ENCODE measurements around the gene RPUSD4. TPM values are rescaled to one million over a fixed set of nuclear protein-coding genes. Genes with fewer than 3 reads are reported as not detected.

Gene RPUSD4
- total RNA-seq, 1 donor from 2014 or later = 40.8 TPM

DNA sequence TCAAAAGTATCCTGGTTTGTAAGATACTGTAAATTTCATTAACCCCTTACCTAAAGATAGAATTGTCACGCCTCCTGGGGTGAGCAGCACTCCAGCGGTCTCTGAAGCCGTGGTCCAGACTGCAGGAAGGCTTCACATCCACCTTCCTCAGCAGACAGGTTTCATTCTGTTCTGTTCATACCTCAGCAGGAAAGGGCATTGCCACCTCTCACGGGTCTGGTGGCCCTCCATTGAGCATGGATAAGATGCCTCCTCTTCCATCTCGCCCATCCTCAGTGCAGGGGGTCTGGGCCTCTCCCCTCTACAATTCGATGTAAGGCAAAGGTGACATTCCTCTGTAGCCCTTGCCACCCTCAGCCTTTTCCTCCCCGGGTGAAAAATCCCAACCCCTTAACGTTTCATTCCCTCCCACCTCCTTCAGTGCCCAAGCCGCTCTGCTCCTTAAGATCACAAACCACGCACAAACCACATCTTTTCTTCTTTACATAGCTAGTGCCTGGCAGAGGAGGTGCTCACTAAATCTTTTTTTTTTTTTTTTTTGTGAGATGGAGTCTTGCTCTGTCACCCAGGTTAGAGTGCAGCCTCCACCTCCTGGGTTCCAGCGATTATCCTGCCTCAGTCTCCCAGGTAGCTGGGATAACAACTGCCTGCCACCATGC lies 28.5 kb downstream of the RPUSD4 start:
- Mint-ChIP-seq H3K27ac (ENCODE audit: unreplicated experiment) (no peak overlapping the region), H3K9me3 (ENCODE audit: unreplicated experiment) (no peaks in the 10 kb centered on the region), H3K4me1 (ENCODE audit: unreplicated experiment) (no peaks in the 10 kb centered on the region), H3K27me3 (ENCODE audit: unreplicated experiment) (peaks cover 3% of the 10 kb centered on the region), H3K36me3 (ENCODE audit: low read depth, unreplicated experiment) (no peaks in the 10 kb centered on the region), H3K4me3 (ENCODE audit: unreplicated experiment) (no peak overlapping the region)
- no peak for DNase-seq (ENCODE audit: low spot score)
- TF ChIP-seq, protein P1, sequence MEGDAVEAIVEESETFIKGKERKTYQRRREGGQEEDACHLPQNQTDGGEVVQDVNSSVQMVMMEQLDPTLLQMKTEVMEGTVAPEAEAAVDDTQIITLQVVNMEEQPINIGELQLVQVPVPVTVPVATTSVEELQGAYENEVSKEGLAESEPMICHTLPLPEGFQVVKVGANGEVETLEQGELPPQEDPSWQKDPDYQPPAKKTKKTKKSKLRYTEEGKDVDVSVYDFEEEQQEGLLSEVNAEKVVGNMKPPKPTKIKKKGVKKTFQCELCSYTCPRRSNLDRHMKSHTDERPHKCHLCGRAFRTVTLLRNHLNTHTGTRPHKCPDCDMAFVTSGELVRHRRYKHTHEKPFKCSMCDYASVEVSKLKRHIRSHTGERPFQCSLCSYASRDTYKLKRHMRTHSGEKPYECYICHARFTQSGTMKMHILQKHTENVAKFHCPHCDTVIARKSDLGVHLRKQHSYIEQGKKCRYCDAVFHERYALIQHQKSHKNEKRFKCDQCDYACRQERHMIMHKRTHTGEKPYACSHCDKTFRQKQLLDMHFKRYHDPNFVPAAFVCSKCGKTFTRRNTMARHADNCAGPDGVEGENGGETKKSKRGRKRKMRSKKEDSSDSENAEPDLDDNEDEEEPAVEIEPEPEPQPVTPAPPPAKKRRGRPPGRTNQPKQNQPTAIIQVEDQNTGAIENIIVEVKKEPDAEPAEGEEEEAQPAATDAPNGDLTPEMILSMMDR (IDR thresholded peaks at IDR 0.05; ENCODE audit: unreplicated experiment) = no peak

DNA sequence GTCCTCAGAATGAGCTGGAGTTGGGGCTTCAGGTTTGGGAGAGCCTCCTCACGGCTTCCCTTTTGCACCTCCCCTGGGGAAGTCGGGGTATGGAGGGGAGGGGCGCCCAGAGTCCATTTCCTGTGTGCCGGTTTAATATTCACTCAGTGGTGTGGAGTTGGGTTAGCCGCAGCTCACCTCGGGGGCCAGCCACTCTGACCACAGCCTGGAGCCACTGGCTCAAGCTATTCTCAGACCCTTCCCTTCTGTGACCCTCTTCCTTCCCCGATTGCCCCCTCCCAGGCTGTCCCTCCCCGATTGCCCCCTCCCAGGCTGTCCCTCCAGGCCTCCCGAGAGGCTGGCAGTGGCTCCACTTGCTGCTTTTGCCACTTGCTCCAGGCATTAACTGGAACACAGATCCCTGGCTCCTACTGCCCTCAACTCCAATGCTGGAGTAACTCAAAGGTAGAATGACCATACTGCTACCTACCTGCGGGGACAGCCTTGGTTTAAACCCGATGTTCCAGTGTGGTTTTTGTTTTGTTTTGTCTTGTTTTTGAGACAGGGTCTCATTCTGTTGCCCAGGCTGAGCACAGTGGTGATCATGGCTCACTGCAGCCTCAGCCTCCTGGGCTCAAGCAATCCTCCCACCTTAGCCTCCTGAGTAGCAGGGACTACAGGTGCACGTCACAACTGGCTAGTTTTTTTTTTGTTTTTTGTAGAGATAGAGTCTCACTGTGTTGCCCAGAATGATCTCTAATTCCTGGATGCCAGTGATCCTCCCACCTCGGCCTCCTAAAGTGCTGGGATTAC lies 29.3 kb downstream of the RPUSD4 start:
- no peaks in the 10 kb centered on the region for H3K4me1 Mint-ChIP-seq (ENCODE audit: unreplicated experiment)
- TF ChIP-seq, protein P1 (IDR thresholded peaks at IDR 0.05; ENCODE audit: unreplicated experiment) = no peak
- no peak overlapping the region for H3K27ac Mint-ChIP-seq (ENCODE audit: unreplicated experiment)
- peaks cover 3% of the 10 kb centered on the region for H3K27me3 Mint-ChIP-seq (ENCODE audit: unreplicated experiment)
- DNase-seq (ENCODE audit: low spot score) = no peak
- no peak overlapping the region for H3K4me3 Mint-ChIP-seq (ENCODE audit: unreplicated experiment)
- H3K36me3 Mint-ChIP-seq (ENCODE audit: low read depth, unreplicated experiment) = no peaks in the 10 kb centered on the region
- H3K9me3 Mint-ChIP-seq (ENCODE audit: unreplicated experiment) = no peaks in the 10 kb centered on the region

DNA sequence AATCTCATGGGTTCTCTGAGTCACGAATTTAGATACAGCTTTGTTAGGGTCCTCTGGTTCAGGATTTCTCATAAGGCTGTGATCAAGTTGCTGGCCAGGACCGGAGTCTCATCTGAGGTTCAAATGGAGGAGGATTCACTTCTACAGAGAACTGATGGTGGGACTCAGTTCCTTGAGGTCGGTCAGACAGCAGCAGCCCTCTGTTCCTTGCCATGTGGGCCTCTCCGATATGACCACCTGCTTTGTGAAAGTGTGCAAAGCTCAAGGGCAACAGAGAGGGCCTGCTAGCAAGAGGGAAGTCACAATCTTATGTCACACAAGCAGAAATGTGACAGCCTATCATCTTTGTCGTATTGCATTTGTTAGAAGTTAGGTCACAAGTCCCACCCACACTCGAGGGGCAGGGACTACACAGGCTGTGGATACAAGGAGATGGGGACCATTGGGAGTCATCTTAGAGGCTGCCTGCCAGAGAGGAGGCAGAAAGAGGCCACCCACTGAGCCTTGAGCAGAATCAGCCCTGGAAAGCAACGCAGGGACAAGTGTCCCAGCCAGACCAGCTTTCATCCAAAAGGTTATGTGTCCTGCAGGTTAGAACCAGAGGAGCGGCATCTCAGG lies 34.5 kb downstream of the RPUSD4 start:
- Mint-ChIP-seq H3K4me1 (ENCODE audit: unreplicated experiment) (no peaks in the 10 kb centered on the region), H3K27ac (ENCODE audit: unreplicated experiment) (no peak overlapping the region), H3K4me3 (ENCODE audit: unreplicated experiment) (no peak overlapping the region), H3K9me3 (ENCODE audit: unreplicated experiment) (no peaks in the 10 kb centered on the region), H3K36me3 (ENCODE audit: low read depth, unreplicated experiment) (no peaks in the 10 kb centered on the region), H3K27me3 (ENCODE audit: unreplicated experiment) (no peaks in the 10 kb centered on the region)
- TF ChIP-seq, protein P1 (IDR thresholded peaks at IDR 0.05; ENCODE audit: unreplicated experiment) = no peak
- DNase-seq (ENCODE audit: low spot score) = no peak

DNA sequence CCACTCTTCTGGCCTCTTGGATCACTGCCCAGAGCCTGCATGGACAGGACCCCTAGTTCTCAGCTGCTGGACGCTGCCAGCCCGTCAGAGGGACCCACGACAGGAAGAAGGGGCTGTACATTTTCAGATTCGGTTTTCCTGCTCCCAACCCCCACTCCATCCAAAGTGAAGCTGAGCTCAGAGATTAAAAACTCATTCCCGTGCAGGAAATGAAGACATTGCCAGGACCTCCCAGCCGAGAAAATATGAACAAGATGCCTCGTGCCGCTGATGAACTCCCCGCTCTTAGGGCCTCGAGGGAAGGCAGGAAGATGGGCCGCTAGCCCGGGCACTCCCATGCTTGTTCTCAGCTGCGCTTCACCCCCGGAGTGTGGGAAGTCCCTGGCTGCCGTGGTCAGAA lies 36.1 kb downstream of the RPUSD4 start:
- no peak for DNase-seq (ENCODE audit: low spot score)
- TF ChIP-seq, protein P1 (IDR thresholded peaks at IDR 0.05; ENCODE audit: unreplicated experiment) = no peak
- Mint-ChIP-seq H3K4me1 (ENCODE audit: unreplicated experiment) (no peaks in the 10 kb centered on the region), H3K27ac (ENCODE audit: unreplicated experiment) (no peak overlapping the region), H3K9me3 (ENCODE audit: unreplicated experiment) (no peaks in the 10 kb centered on the region), H3K27me3 (ENCODE audit: unreplicated experiment) (peaks cover 4% of the 10 kb centered on the region), H3K4me3 (ENCODE audit: unreplicated experiment) (no peak overlapping the region), H3K36me3 (ENCODE audit: low read depth, unreplicated experiment) (no peaks in the 10 kb centered on the region)

DNA sequence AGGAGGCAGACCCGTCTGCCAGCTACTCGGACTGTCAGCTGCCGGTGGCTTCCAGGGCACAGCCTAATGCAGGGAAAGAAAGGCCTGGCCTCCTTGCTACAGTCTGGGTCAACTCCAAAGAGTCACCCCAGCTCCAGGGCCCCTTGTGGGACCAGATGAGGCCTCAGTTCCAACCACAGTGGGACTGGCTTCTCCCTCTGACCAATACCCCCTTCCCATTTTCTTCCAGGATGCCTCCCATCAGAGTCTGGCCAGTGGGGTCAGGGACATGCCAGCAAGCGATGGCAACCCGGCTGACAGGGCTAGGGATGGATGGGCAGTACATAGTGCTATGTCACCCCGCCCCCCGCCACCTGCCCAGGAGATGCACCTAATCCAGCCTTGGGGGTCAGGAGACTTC lies 36.6 kb downstream of the RPUSD4 start:
- Mint-ChIP-seq H3K4me3 (ENCODE audit: unreplicated experiment) (no peak overlapping the region), H3K36me3 (ENCODE audit: low read depth, unreplicated experiment) (no peaks in the 10 kb centered on the region), H3K4me1 (ENCODE audit: unreplicated experiment) (no peaks in the 10 kb centered on the region), H3K27me3 (ENCODE audit: unreplicated experiment) (peaks cover 4% of the 10 kb centered on the region), H3K27ac (ENCODE audit: unreplicated experiment) (no peak overlapping the region), H3K9me3 (ENCODE audit: unreplicated experiment) (no peaks in the 10 kb centered on the region)
- DNase-seq (ENCODE audit: low spot score) = no peak
- TF ChIP-seq, protein P1 (IDR thresholded peaks at IDR 0.05; ENCODE audit: unreplicated experiment) = no peak

Measured in endothelial cell (in vitro differentiated cells).